Left lung (tissue), 10 donors: ENCODE data around the gene FAM209A. TPM values are rescaled to one million over a fixed set of nuclear protein-coding genes. Genes with fewer than 3 reads are reported as not detected.

ENCODE experiments used
- ATAC-seq: fragments of 200-7000 bp; cut with Tn5 transposase; one replicate; pipeline ENCODE4 v1.9.1; 2020; ENCODE audit warnings: moderate library complexity
- DNase-seq, 4 donors: peaks; one replicate each; pipeline ENCODE4 v3.0.0-alpha.2; 2013 to 2020
- H3K27ac ChIP-seq, 2 donors: fragments of 200-600 bp; sonication (generic) in 1 of 2; one replicate each; pipeline versions ENCODE4 v1.5.0 to v1.8.0; 2020 to 2021
- H3K27me3 ChIP-seq, 2 donors: fragments of 200-600 bp; sonication (generic) in 1 of 2; one replicate each; pipeline versions ENCODE4 v1.5.0 to v1.8.0; 2020 to 2021
- H3K36me3 ChIP-seq, 2 donors: fragments of 200-600 bp; sonication (generic) in 1 of 2; one replicate each; pipeline versions ENCODE4 v1.5.0 to v1.8.0; 2020 to 2021
- H3K4me1 ChIP-seq, 2 donors: fragments of 200-600 bp; one replicate each; pipeline ENCODE4 v1.8.0; 2021
- H3K4me3 ChIP-seq, 2 donors: fragments of 200-600 bp; sonication (generic) in 1 of 2; one replicate each; pipeline versions ENCODE4 v1.5.0 to v1.8.0; 2020 to 2021; ENCODE audit warnings: mild to moderate bottlenecking in 1 of 2
- H3K9me3 ChIP-seq, 2 donors: fragments of 200-600 bp; sonication (generic) in 1 of 2; one replicate each; pipeline versions ENCODE4 v1.5.0 to v1.8.0; 2020 to 2021
- intact Hi-C, 2 donors: fragments of 100-400 bp; cut with DNase I; formaldehyde crosslinking; loops; one replicate each; pipeline versions ENCODE4 v1.11.2 to v1.14.2; 2022
- polyA plus RNA-seq, 6 donors: library from polyadenylated mRNA; unstranded; fragments of 120-200 nt; gene quantifications; one replicate each; pipeline ENCODE4 v1.2.1, GENCODE V29; 2013; ENCODE audit not compliant: insufficient read length in 6 of 6
- total RNA-seq, 2 donors: library from RNA; stranded (reverse); fragmentation: NEBNext Ultra II Directional; extraction: Animal tissue kit (Norgen Biotek cat#: 25700); gene quantifications; one replicate each; pipeline ENCODE4 v1.2.1, GENCODE V29; 2021
- TF ChIP-seq, protein P1 (sequence below), 2 donors: fragments of 200-600 bp; sonication (generic) in 1 of 2; IDR thresholded peaks; one replicate each; pipeline versions ENCODE4 v1.5.0 to v1.8.0; 2021; ENCODE audit warnings: antibody characterized with exemption in 2 of 2
- donor health status: DM: no; HTN: yes; CAD: no.
- donor health status: DM: no; HTN: no; CAD: no.

Gene FAM209A
- total and polyA plus RNA-seq, 8 donors = 0.29 to 0.81 (median 0.45) TPM; not detected in 2

DNA sequence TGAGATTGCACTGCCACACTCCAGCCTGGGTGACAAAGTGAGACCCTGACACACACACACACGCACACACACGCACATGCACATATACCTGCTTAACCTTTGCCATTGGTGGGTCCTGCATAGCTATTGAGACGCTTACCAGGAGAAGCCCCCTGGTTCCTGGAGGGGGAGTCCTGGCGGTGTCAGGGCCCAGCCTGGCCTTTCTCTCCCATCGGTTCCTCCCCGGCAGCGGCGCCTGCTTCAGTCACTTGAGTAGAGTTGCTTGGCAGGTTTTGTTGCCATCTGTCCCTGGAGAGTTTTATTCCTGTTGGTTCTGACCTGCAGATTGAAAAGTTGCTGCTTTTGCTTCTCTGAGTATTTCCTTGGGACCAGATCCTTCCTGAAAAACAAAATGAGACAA is 20.6 kb upstream of the FAM209A start:
- ATAC-seq (no peak), DNase-seq (peak in 1 of 4 donors; percentile 52)
- Histone ChIP-seq H3K4me1 (peaks cover 0 to 10% of the 10 kb centered on the region in 2 donors), H3K4me3 (no peak overlapping the region), H3K27me3 (no peaks in the 10 kb centered on the region), H3K9me3 (no peaks in the 10 kb centered on the region), H3K27ac (no peak overlapping the region), H3K36me3 (peaks cover 0 to 28% of the 10 kb centered on the region in 2 donors)
- intact Hi-C loops = no loop called here
- TF ChIP-seq, protein P1, sequence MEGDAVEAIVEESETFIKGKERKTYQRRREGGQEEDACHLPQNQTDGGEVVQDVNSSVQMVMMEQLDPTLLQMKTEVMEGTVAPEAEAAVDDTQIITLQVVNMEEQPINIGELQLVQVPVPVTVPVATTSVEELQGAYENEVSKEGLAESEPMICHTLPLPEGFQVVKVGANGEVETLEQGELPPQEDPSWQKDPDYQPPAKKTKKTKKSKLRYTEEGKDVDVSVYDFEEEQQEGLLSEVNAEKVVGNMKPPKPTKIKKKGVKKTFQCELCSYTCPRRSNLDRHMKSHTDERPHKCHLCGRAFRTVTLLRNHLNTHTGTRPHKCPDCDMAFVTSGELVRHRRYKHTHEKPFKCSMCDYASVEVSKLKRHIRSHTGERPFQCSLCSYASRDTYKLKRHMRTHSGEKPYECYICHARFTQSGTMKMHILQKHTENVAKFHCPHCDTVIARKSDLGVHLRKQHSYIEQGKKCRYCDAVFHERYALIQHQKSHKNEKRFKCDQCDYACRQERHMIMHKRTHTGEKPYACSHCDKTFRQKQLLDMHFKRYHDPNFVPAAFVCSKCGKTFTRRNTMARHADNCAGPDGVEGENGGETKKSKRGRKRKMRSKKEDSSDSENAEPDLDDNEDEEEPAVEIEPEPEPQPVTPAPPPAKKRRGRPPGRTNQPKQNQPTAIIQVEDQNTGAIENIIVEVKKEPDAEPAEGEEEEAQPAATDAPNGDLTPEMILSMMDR (IDR thresholded peaks at IDR 0.05) = no peak

DNA sequence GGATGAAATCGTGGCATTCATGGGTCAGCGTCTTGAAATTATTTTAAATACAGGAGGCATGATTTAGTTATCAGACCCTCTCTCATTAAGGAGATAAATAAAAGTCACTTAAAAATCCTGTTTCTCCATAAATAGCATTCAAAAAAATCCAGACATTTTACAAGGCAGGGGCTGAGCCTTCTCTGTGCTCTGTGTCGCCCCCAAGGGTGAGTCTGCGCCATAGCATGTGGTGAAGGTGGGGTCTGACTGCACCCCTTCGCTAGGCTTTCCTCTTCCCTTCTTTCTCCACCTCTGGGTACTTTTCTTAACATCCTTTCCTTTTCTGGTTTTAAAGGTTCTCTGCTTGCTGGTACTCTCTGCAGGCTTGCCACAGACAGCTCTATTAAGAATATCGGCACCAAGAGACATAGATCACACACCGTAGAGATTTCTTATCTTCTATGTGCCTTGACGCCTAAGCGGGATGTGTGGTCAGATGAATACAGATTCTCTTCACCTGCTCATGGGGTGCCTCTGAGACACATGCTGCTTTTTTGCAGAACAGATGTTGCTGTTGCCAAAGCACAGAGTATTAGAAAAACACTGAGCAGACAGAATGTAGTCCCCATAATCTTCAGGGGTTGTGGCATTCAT is 20.1 kb upstream of the FAM209A start:
- Histone ChIP-seq H3K9me3 (no peaks in the 10 kb centered on the region), H3K27me3 (no peaks in the 10 kb centered on the region), H3K36me3 (peaks cover 0 to 27% of the 10 kb centered on the region in 2 donors), H3K4me1 (peaks cover 0 to 10% of the 10 kb centered on the region in 2 donors), H3K27ac (no peak overlapping the region), H3K4me3 (no peak overlapping the region)
- TF ChIP-seq, protein P1 (IDR thresholded peaks at IDR 0.05) = peak in 1 of 2 donors; percentile 32
- intact Hi-C loops = no loop called here
- DNase-seq (no peak), ATAC-seq (no peak)

DNA sequence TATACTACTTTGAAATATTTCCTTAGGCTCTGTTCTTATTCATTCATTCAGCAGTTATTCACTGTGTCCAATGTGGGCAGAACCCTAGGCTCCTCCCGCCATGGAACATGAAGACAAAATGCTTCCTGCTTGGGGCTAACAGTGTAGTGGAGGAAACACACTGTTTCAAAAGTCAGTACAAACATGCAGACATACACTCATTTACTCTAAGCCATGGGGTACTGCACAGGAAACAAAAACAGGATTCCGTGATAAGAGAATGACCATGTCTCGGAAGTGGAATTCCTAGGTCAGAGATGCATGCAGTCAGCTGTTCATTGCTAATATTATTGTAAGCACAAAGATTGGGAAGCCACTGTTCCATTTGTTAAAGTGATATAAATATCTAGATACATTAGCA is 18.4 kb upstream of the FAM209A start:
- Histone ChIP-seq H3K36me3 (peaks cover 0 to 20% of the 10 kb centered on the region in 2 donors), H3K27me3 (no peaks in the 10 kb centered on the region), H3K4me1 (peaks cover 0 to 10% of the 10 kb centered on the region in 2 donors), H3K9me3 (no peaks in the 10 kb centered on the region), H3K27ac (no peak overlapping the region), H3K4me3 (no peak overlapping the region)
- DNase-seq = no peak
- TF ChIP-seq, protein P1 (IDR thresholded peaks at IDR 0.05) = no peak
- intact Hi-C loops = no loop called here
- ATAC-seq = no peak

DNA sequence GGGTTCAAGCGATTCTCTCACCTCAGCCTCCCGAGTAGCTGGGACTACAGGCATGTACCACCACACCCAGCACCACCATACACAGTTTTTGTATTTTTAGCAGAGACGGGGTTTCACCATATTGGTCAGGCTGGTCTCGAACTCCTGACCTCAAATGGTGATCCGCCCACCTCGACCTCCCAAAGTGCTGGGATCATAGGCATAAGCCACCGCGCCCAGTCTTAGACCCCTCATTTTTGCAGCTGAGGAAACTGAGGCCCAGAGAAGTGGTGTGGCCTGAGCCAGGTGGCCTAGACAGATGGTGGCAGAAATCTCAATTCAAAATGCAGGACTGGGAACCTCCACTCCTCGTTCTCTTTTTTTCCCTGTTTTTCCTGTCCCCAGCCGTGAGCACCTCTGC is 12.6 kb upstream of the FAM209A start:
- intact Hi-C loops = no loop called here
- H3K36me3 ChIP-seq = peaks cover 0 to 58% of the 10 kb centered on the region in 2 donors
- H3K4me3 ChIP-seq = no peak overlapping the region
- H3K4me1 ChIP-seq = no peaks in the 10 kb centered on the region
- H3K9me3 ChIP-seq = no peaks in the 10 kb centered on the region
- DNase-seq = no peak
- H3K27ac ChIP-seq = no peak overlapping the region
- no peaks in the 10 kb centered on the region for H3K27me3 ChIP-seq
- no peak for ATAC-seq
- TF ChIP-seq, protein P1 (IDR thresholded peaks at IDR 0.05) = no peak

DNA sequence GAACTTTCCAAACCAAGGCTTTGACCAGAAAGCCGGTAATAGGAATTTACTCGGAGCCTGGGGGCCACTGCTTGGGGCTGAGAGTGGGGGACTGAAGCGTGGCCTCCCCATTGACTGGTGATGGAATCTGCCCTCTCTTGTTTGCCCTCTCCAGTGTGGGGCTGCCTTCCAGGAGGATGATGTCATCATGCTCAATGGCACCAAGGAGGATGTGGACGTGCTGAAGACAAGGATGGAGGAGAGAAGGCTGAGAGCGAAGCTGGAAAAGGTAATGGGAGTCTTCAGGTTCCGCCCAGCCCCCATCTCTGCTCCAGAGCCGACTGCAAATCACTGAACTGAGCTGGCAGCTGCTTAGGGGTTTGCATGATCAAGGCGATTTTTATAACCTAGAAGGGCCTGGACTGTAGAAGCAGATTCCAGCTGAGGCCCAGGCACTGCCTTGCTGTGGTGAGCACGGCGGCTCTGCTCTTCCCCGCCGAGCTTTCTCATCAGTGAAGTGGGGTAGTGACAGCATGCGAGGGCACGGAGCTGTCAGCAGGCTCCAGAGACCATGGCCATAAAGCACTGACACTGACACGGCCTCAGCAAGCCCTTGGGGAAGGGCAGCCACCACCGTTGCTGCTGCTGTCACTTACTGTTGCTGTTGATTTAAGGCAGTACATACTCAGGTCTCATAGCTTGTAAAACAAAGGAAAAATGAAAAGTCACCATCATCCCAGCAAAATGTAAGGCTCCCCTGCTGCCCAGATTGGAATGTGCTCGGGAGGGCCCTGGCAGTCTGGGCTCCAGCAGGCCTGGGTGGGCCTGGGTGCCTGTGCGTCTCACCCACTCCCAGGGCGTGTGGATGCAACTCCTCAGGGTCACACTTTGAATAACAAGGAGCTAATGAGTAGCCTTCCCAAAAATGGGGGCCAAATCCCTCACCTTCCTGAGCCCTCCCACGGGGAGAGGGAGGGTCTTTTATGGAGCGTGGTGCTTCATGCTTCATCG is 11.1 kb upstream of the FAM209A start:
- intact Hi-C loops = no loop called here
- no peak overlapping the region for H3K4me3 ChIP-seq
- peaks cover 0 to 69% of the 10 kb centered on the region in 2 donors for H3K36me3 ChIP-seq
- no peaks in the 10 kb centered on the region for H3K9me3 ChIP-seq
- TF ChIP-seq, protein P1 (IDR thresholded peaks at IDR 0.05) = no peak
- no peak overlapping the region for H3K27ac ChIP-seq
- peak; percentile 48 for ATAC-seq
- no peaks in the 10 kb centered on the region for H3K4me1 ChIP-seq
- H3K27me3 ChIP-seq = no peaks in the 10 kb centered on the region
- DNase-seq = peak in 1 of 4 donors; percentile 34
